ENCODE data around the gene PADI4. TPM values are rescaled to one million over a fixed set of nuclear protein-coding genes. Genes with fewer than 3 reads are reported as not detected.
A peak's percentile ranks its signal among the peaks of the same experiment; 100 is the strongest.

PADI4 gene
- polyA plus RNA-seq, 4 donors, result 0.03 to 0.24 TPM; not detected in 2

- 67 to 78% (median 69%) methylated on average over 4 of the region's 4 CpGs for WGBS, 3 donors
- Histone ChIP-seq H3K4me3 (ENCODE audit: low read depth in 1 of 3, low read length in 3 of 3) (no peak overlapping the region), H3K36me3 (ENCODE audit: control insufficient read depth in 3 of 3, insufficient read depth in 2 of 3, low read depth in 1 of 3, low read length in 3 of 3) (no peaks in the 10 kb centered on the region), H3K27ac (ENCODE audit: low read depth in 1 of 3, low read length in 2 of 3) (no peak overlapping the region), H3K27me3 (ENCODE audit: control insufficient read depth in 3 of 3, insufficient read depth in 3 of 3, low read length in 3 of 3) (peaks cover 0 to 8% (median 4%) of the 10 kb centered on the region in 3 donors), H3K9me3 (ENCODE audit: control insufficient read depth in 2 of 2, insufficient read depth in 1 of 2, low read depth in 1 of 2, low read length in 1 of 2) (peaks cover 0 to 4% of the 10 kb centered on the region in 2 donors), H3K4me1 (ENCODE audit: control insufficient read depth in 3 of 3, insufficient read depth in 2 of 3, low read depth in 1 of 3, low read length in 2 of 3) (no peaks in the 10 kb centered on the region)
- DNase-seq (no peak), FAIRE-seq (no peak)
These were observed 21.6 kb downstream of the PADI4 start for GRCh38 chr1:17329610-17330009.

- FAIRE-seq (no peak), DNase-seq (no peak)
- H3K27ac ChIP-seq (ENCODE audit: low read depth in 1 of 3, low read length in 2 of 3), result no peak overlapping the region
- H3K36me3 ChIP-seq (ENCODE audit: control insufficient read depth in 3 of 3, insufficient read depth in 2 of 3, low read depth in 1 of 3, low read length in 3 of 3), result no peaks in the 10 kb centered on the region
- no peak overlapping the region for H3K4me3 ChIP-seq (ENCODE audit: low read depth in 1 of 3, low read length in 3 of 3)
- H3K4me1 ChIP-seq (ENCODE audit: control insufficient read depth in 3 of 3, insufficient read depth in 2 of 3, low read depth in 1 of 3, low read length in 2 of 3), result no peaks in the 10 kb centered on the region
- WGBS, 3 donors, result 63 to 73% (median 71%) methylated on average over 7 of the region's 7 CpGs
- H3K9me3 ChIP-seq (ENCODE audit: control insufficient read depth in 2 of 2, insufficient read depth in 1 of 2, low read depth in 1 of 2, low read length in 1 of 2), result peaks cover 0 to 4% of the 10 kb centered on the region in 2 donors
- peaks cover 0 to 8% (median 4%) of the 10 kb centered on the region in 3 donors for H3K27me3 ChIP-seq (ENCODE audit: control insufficient read depth in 3 of 3, insufficient read depth in 3 of 3, low read length in 3 of 3)
These were observed 22.9 kb downstream of the PADI4 start for GRCh38 chr1:17330856-17331255.

- H3K9me3 ChIP-seq (ENCODE audit: control insufficient read depth in 2 of 2, insufficient read depth in 1 of 2, low read depth in 1 of 2, low read length in 1 of 2), result peaks cover 0 to 4% of the 10 kb centered on the region in 2 donors
- peaks cover 0 to 8% (median 4%) of the 10 kb centered on the region in 3 donors for H3K27me3 ChIP-seq (ENCODE audit: control insufficient read depth in 3 of 3, insufficient read depth in 3 of 3, low read length in 3 of 3)
- H3K36me3 ChIP-seq (ENCODE audit: control insufficient read depth in 3 of 3, insufficient read depth in 2 of 3, low read depth in 1 of 3, low read length in 3 of 3), result no peaks in the 10 kb centered on the region
- WGBS, 3 donors, result 85 to 92% (median 86%) methylated on average over 6 to 8 of the region's 8 CpGs
- DNase-seq (no peak), FAIRE-seq (no peak)
- no peak overlapping the region for H3K27ac ChIP-seq (ENCODE audit: low read depth in 1 of 3, low read length in 2 of 3)
- H3K4me3 ChIP-seq (ENCODE audit: low read depth in 1 of 3, low read length in 3 of 3), result no peak overlapping the region
- H3K4me1 ChIP-seq (ENCODE audit: control insufficient read depth in 3 of 3, insufficient read depth in 2 of 3, low read depth in 1 of 3, low read length in 2 of 3), result no peaks in the 10 kb centered on the region
These were observed 25.1 kb downstream of the PADI4 start for GRCh38 chr1:17333081-17333480.

- H3K36me3 ChIP-seq (ENCODE audit: control insufficient read depth in 3 of 3, insufficient read depth in 2 of 3, low read depth in 1 of 3, low read length in 3 of 3), result no peaks in the 10 kb centered on the region
- no peak overlapping the region for H3K27ac ChIP-seq (ENCODE audit: low read depth in 1 of 3, low read length in 2 of 3)
- WGBS, 3 donors, result 29 to 30% (median 30%) methylated on average over 20 of the region's 20 CpGs
- peaks cover 0 to 10% (median 2%) of the 10 kb centered on the region in 3 donors for H3K27me3 ChIP-seq (ENCODE audit: control insufficient read depth in 3 of 3, insufficient read depth in 3 of 3, low read length in 3 of 3)
- peaks cover 0 to 4% of the 10 kb centered on the region in 2 donors for H3K9me3 ChIP-seq (ENCODE audit: control insufficient read depth in 2 of 2, insufficient read depth in 1 of 2, low read depth in 1 of 2, low read length in 1 of 2)
- peak; percentile 60 to 63 for DNase-seq
- FAIRE-seq, result no peak
- no peaks in the 10 kb centered on the region for H3K4me1 ChIP-seq (ENCODE audit: control insufficient read depth in 3 of 3, insufficient read depth in 2 of 3, low read depth in 1 of 3, low read length in 2 of 3)
- no peak overlapping the region for H3K4me3 ChIP-seq (ENCODE audit: low read depth in 1 of 3, low read length in 3 of 3)
These were observed 28.1 kb downstream of the PADI4 start for GRCh38 chr1:17335821-17336710.

- FAIRE-seq (no peak), DNase-seq (no peak)
- no peaks in the 10 kb centered on the region for H3K4me1 ChIP-seq (ENCODE audit: control insufficient read depth in 3 of 3, insufficient read depth in 2 of 3, low read depth in 1 of 3, low read length in 2 of 3)
- H3K36me3 ChIP-seq (ENCODE audit: control insufficient read depth in 3 of 3, insufficient read depth in 2 of 3, low read depth in 1 of 3, low read length in 3 of 3), result no peaks in the 10 kb centered on the region
- H3K27ac ChIP-seq (ENCODE audit: low read depth in 1 of 3, low read length in 2 of 3), result no peak overlapping the region
- no peak overlapping the region for H3K4me3 ChIP-seq (ENCODE audit: low read depth in 1 of 3, low read length in 3 of 3)
- H3K9me3 ChIP-seq (ENCODE audit: control insufficient read depth in 2 of 2, insufficient read depth in 1 of 2, low read depth in 1 of 2, low read length in 1 of 2), result no peaks in the 10 kb centered on the region
- peaks cover 0 to 4% (median 2%) of the 10 kb centered on the region in 3 donors for H3K27me3 ChIP-seq (ENCODE audit: control insufficient read depth in 3 of 3, insufficient read depth in 3 of 3, low read length in 3 of 3)
- WGBS, 3 donors, result 53 to 72% (median 58%) methylated on average over 15 of the region's 15 CpGs
These were observed 30.9 kb downstream of the PADI4 start for GRCh38 chr1:17338706-17339493.

- DNase-seq (no peak), FAIRE-seq (no peak)
- 67 to 77% (median 72%) methylated on average over 7 of the region's 7 CpGs for WGBS, 3 donors
- Histone ChIP-seq H3K27ac (ENCODE audit: low read depth in 1 of 3, low read length in 2 of 3) (no peak overlapping the region), H3K4me1 (ENCODE audit: control insufficient read depth in 3 of 3, insufficient read depth in 2 of 3, low read depth in 1 of 3, low read length in 2 of 3) (no peaks in the 10 kb centered on the region), H3K9me3 (ENCODE audit: control insufficient read depth in 2 of 2, insufficient read depth in 1 of 2, low read depth in 1 of 2, low read length in 1 of 2) (no peaks in the 10 kb centered on the region), H3K4me3 (ENCODE audit: low read depth in 1 of 3, low read length in 3 of 3) (no peak overlapping the region), H3K36me3 (ENCODE audit: control insufficient read depth in 3 of 3, insufficient read depth in 2 of 3, low read depth in 1 of 3, low read length in 3 of 3) (no peaks in the 10 kb centered on the region), H3K27me3 (ENCODE audit: control insufficient read depth in 3 of 3, insufficient read depth in 3 of 3, low read length in 3 of 3) (peaks cover 0 to 4% (median 2%) of the 10 kb centered on the region in 3 donors)
These were observed 31.5 kb downstream of the PADI4 start for GRCh38 chr1:17339521-17339920.

GRCh38 chr1:17340358-17340757 lies 32.4 kb downstream of the PADI4 start:
- WGBS, 3 donors, result 68 to 75% (median 72%) methylated on average over 8 of the region's 8 CpGs
- FAIRE-seq (no peak), DNase-seq (no peak)
- Histone ChIP-seq H3K27me3 (ENCODE audit: control insufficient read depth in 3 of 3, insufficient read depth in 3 of 3, low read length in 3 of 3) (peaks cover 0 to 4% (median 2%) of the 10 kb centered on the region in 3 donors), H3K27ac (ENCODE audit: low read depth in 1 of 3, low read length in 2 of 3) (no peak overlapping the region), H3K36me3 (ENCODE audit: control insufficient read depth in 3 of 3, insufficient read depth in 2 of 3, low read depth in 1 of 3, low read length in 3 of 3) (no peaks in the 10 kb centered on the region), H3K4me1 (ENCODE audit: control insufficient read depth in 3 of 3, insufficient read depth in 2 of 3, low read depth in 1 of 3, low read length in 2 of 3) (no peaks in the 10 kb centered on the region), H3K9me3 (ENCODE audit: control insufficient read depth in 2 of 2, insufficient read depth in 1 of 2, low read depth in 1 of 2, low read length in 1 of 2) (no peaks in the 10 kb centered on the region), H3K4me3 (ENCODE audit: low read depth in 1 of 3, low read length in 3 of 3) (no peak overlapping the region)

- Histone ChIP-seq H3K27me3 (ENCODE audit: control insufficient read depth in 3 of 3, insufficient read depth in 3 of 3, low read length in 3 of 3) (peaks cover 0 to 4% (median 2%) of the 10 kb centered on the region in 3 donors), H3K4me3 (ENCODE audit: low read depth in 1 of 3, low read length in 3 of 3) (no peak overlapping the region), H3K4me1 (ENCODE audit: control insufficient read depth in 3 of 3, insufficient read depth in 2 of 3, low read depth in 1 of 3, low read length in 2 of 3) (no peaks in the 10 kb centered on the region), H3K27ac (ENCODE audit: low read depth in 1 of 3, low read length in 2 of 3) (no peak overlapping the region), H3K9me3 (ENCODE audit: control insufficient read depth in 2 of 2, insufficient read depth in 1 of 2, low read depth in 1 of 2, low read length in 1 of 2) (no peaks in the 10 kb centered on the region), H3K36me3 (ENCODE audit: control insufficient read depth in 3 of 3, insufficient read depth in 2 of 3, low read depth in 1 of 3, low read length in 3 of 3) (no peaks in the 10 kb centered on the region)
- WGBS, 3 donors, result 73 to 75% (median 74%) methylated on average over 17 of the region's 17 CpGs
- DNase-seq, result no peak
- FAIRE-seq, result no peak
These were observed 34.0 kb downstream of the PADI4 start for GRCh38 chr1:17342014-17342441.
